Astrocyte (in vitro differentiated cells and primary cell): ENCODE results near the gene ATP11A. TPM values are rescaled to one million over a fixed set of nuclear protein-coding genes. Genes with fewer than 3 reads are reported as not detected.

Source experiments
- DNase-seq: peaks from one replicate; pipeline ENCODE4 v3.0.0-alpha.2; 2010; ENCODE audit warnings: low read depth
- FAIRE-seq: peaks from 2 replicates; lab custom pipeline; 2011; peaks lifted over from hg19 to GRCh38; lab: Jason Lieb, UNC
- H2AFZ ChIP-seq: 2 replicates; pipeline ENCODE4 v1.6.0; 2012; ENCODE audit warnings: low read depth, low read length, inconsistent platforms
- H3K27ac ChIP-seq: 2 replicates; pipeline ENCODE4 v1.5.1; 2011; ENCODE audit warnings: low read depth, low read length, inconsistent platforms
- H3K27me3 ChIP-seq: 2 replicates; pipeline ENCODE4 v1.6.0; 2011; ENCODE audit warnings: low read length, inconsistent platforms; ENCODE audit not compliant: insufficient read depth
- H3K36me3 ChIP-seq: 2 replicates; pipeline ENCODE4 v1.5.1; 2011; ENCODE audit warnings: low read length, inconsistent platforms; ENCODE audit not compliant: insufficient read depth
- H3K4me1 ChIP-seq: 2 replicates; pipeline ENCODE4 v1.5.1; 2011; ENCODE audit warnings: low read length, inconsistent platforms; ENCODE audit not compliant: insufficient read depth
- H3K4me2 ChIP-seq: 2 replicates; pipeline ENCODE4 v1.6.0; 2012; ENCODE audit warnings: low read length, inconsistent platforms
- H3K4me3 ChIP-seq: 2 replicates; pipeline ENCODE4 v1.5.1; 2011; ENCODE audit warnings: low read depth, mild to moderate bottlenecking, low read length, inconsistent platforms; ENCODE audit not compliant: insufficient read depth
- H3K79me2 ChIP-seq: 2 replicates; pipeline ENCODE4 v1.6.0; 2012; ENCODE audit warnings: mild to moderate bottlenecking, low read length, inconsistent platforms; ENCODE audit not compliant: insufficient read depth
- H3K9ac ChIP-seq: 2 replicates; pipeline ENCODE4 v1.6.0; 2012; ENCODE audit warnings: mild to moderate bottlenecking, low read length, inconsistent platforms
- H3K9me3 ChIP-seq: 2 replicates; pipeline ENCODE4 v1.5.1; 2012; ENCODE audit warnings: low read depth, mild to moderate bottlenecking, low read length, inconsistent platforms; ENCODE audit not compliant: insufficient read depth
- H4K20me1 ChIP-seq: 2 replicates; pipeline ENCODE4 v1.6.0; 2012; ENCODE audit warnings: low read length, inconsistent platforms; ENCODE audit not compliant: insufficient read depth
- H3K27ac Mint-ChIP-seq: one replicate; pipeline ENCODE4 v1.8.0; 2021; ENCODE audit warnings: mild to moderate bottlenecking, mixed read lengths; ENCODE audit not compliant: unreplicated experiment
- H3K27me3 Mint-ChIP-seq: one replicate; pipeline ENCODE4 v1.8.0; 2021; ENCODE audit warnings: low read depth, mixed read lengths; ENCODE audit not compliant: unreplicated experiment
- H3K36me3 Mint-ChIP-seq: one replicate; pipeline ENCODE4 v1.8.0; 2021; ENCODE audit warnings: low read depth, mixed read lengths; ENCODE audit not compliant: unreplicated experiment
- H3K4me1 Mint-ChIP-seq: one replicate; pipeline ENCODE4 v1.8.0; 2021; ENCODE audit warnings: low read depth, mixed read lengths; ENCODE audit not compliant: unreplicated experiment
- H3K4me3 Mint-ChIP-seq: one replicate; pipeline ENCODE4 v1.8.0; 2021; ENCODE audit warnings: mild to moderate bottlenecking, moderate library complexity, mixed read lengths; ENCODE audit not compliant: unreplicated experiment
- H3K9me3 Mint-ChIP-seq: one replicate; pipeline ENCODE4 v1.8.0; 2021; ENCODE audit warnings: mild to moderate bottlenecking, mixed read lengths; ENCODE audit not compliant: unreplicated experiment
- CTCF ChIP-seq: IDR thresholded peaks from 2 replicates; pipeline ENCODE4 v1.5.1; 2011; ENCODE audit warnings: low read depth, mild to moderate bottlenecking, inconsistent platforms, low read length, moderate library complexity; ENCODE audit not compliant: insufficient read depth
- EZH2 ChIP-seq: IDR thresholded peaks from 2 replicates; pipeline ENCODE4 v1.6.1; 2012; ENCODE audit warnings: mild to moderate bottlenecking, low read length, inconsistent platforms; ENCODE audit not compliant: insufficient read depth
- total RNA-seq: library from RNA; stranded (reverse); gene quantifications from 2 replicates; pipeline ENCODE4 v1.2.1, GENCODE V29; 2021

Gene ATP11A
- total RNA-seq, 1 donor from 2014 or later = 38.9 TPM

DNA sequence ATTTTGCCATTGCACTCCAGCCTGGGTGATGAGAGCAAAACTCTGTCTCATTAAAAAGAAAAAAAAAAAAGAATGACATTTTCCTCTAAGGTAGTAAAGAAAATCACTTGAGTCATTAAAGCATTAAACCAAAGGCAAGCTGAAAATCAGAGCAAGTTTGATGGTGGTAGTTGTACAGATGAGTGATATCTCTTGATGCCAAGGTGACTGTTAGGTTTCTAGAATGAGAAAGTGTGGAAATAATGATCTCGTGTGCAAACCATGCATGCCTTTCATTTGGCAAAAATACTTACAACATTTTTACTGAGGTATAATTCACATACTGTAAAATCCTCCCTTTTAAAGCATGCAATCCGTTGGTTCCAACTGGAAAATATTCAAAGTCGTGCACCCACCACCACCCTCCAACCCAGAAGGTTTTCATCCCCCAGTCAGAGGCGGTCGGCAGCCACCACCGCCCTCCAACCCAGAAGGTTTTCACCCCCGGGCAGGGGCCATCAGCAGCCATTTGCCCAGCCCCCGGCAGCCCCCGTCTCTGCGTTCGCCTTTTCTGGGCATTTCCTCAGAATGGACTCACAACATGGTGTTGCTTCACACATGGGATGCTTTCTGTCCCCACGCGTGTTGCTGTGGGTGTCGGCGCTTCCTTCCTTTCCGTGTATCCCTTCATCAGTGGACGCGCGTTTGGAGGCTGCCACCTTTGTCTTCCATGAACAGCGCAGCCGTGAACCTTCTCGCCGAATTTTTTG lies 90.2 kb downstream of the ATP11A start:
- Histone ChIP-seq H3K4me1 (peaks cover 8% of the 10 kb centered on the region), H3K4me3 (no peak overlapping the region), H3K36me3 (no peaks in the 10 kb centered on the region), H3K27ac (no peak overlapping the region), H3K27me3 (no peaks in the 10 kb centered on the region), H4K20me1 (no peaks in the 10 kb centered on the region), H3K79me2 (no peaks in the 10 kb centered on the region), H3K4me2 (no peak overlapping the region), H3K9ac (no peak overlapping the region), H2AFZ (no peak overlapping the region), H3K9me3 (no peaks in the 10 kb centered on the region)
- Mint-ChIP-seq H3K4me3 (no peak overlapping the region), H3K4me1 (peaks cover 37% of the 10 kb centered on the region), H3K27me3 (no peaks in the 10 kb centered on the region), H3K36me3 (no peaks in the 10 kb centered on the region), H3K27ac (peak overlapping the region; percentile 76), H3K9me3 (peaks cover 2% of the 10 kb centered on the region)
- no peak for FAIRE-seq
- peak; percentile 27 for DNase-seq
- no peak for TF ChIP-seq CTCF
- no peak for TF ChIP-seq EZH2

DNA sequence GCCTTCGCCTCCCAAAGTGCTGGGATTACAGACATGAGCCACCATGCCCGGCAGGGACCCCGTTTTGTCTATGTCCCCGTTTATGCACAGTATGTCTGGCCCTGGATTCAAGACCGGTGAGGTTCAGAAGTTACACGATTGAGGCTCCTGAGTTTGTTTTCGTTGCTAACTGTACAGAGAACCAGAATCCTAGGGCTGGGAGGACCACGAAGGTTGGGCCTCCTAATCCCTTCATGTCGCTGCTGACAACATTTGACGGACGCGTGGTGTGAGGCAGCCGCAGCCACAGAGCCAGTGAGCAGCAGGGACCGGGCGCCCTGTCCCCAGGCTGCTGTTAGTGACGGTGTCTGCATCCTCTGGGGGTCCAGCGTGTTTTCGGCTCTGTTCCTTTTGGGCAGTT lies 91.4 kb downstream of the ATP11A start:
- FAIRE-seq = no peak
- peak overlapping the region; percentile 50 for H3K4me2 ChIP-seq

More for the DNA sequence above, 91.4 kb downstream of the ATP11A start:
- no peak for TF ChIP-seq CTCF
- no peak for TF ChIP-seq EZH2
- H3K36me3 Mint-ChIP-seq = peaks cover 3% of the 10 kb centered on the region
- no peaks in the 10 kb centered on the region for H3K27me3 Mint-ChIP-seq
- Histone ChIP-seq H3K27ac (no peak overlapping the region), H3K4me1 (peaks cover 8% of the 10 kb centered on the region), H3K27me3 (no peaks in the 10 kb centered on the region), H3K4me3 (no peak overlapping the region), H4K20me1 (no peaks in the 10 kb centered on the region), H3K79me2 (no peaks in the 10 kb centered on the region), H3K9ac (no peak overlapping the region), H3K36me3 (no peaks in the 10 kb centered on the region), H2AFZ (peak overlapping the region; percentile 26), H3K9me3 (no peaks in the 10 kb centered on the region)
- H3K4me1 Mint-ChIP-seq = peaks cover 34% of the 10 kb centered on the region
- H3K4me3 Mint-ChIP-seq = no peak overlapping the region
- no peak overlapping the region for H3K27ac Mint-ChIP-seq
- H3K9me3 Mint-ChIP-seq = peaks cover 2% of the 10 kb centered on the region
- no peak for DNase-seq
